Keratinocyte (primary cell): ENCODE results near the gene TMC8. TPM values are rescaled to one million over a fixed set of nuclear protein-coding genes. Genes with fewer than 3 reads are reported as not detected.

Experiments used
- DNase-seq: peaks from one replicate; pipeline ENCODE4 v3.0.0-alpha.2; 2011; ENCODE audit warnings: low read depth, missing footprints, low spot score
- FAIRE-seq: peaks from 2 replicates; lab custom pipeline; 2011; peaks lifted over from hg19 to GRCh38; lab: Jason Lieb, UNC
- H2AFZ ChIP-seq: 2 replicates; pipeline ENCODE4 v1.6.0; 2012; ENCODE audit warnings: low read length, control low read depth, inconsistent platforms; ENCODE audit not compliant: control insufficient read depth
- H3K27ac ChIP-seq: 2 replicates; pipeline ENCODE4 v1.5.1; 2011; ENCODE audit warnings: low read length; ENCODE audit not compliant: control insufficient read depth, insufficient read depth
- H3K27me3 ChIP-seq: 3 replicates; pipeline ENCODE4 v1.6.0; 2011; ENCODE audit warnings: low read length; ENCODE audit not compliant: control insufficient read depth, insufficient read depth; ENCODE audit errors: extremely low read depth
- H3K36me3 ChIP-seq, 2 experiments: 2 replicates in 1 of 2; 3 replicates in 1 of 2; pipeline ENCODE4 v1.5.1; 2011; ENCODE audit warnings: low read length in 2 of 2, mild to moderate bottlenecking in 1 of 2; ENCODE audit not compliant: control insufficient read depth in 2 of 2, insufficient read depth in 2 of 2; ENCODE audit errors: extremely low read depth in 1 of 2
- H3K4me1 ChIP-seq: 3 replicates; pipeline ENCODE4 v1.5.1; 2011; ENCODE audit warnings: low read length; ENCODE audit not compliant: control insufficient read depth, insufficient read depth; ENCODE audit errors: extremely low read depth
- H3K4me2 ChIP-seq: 3 replicates; pipeline ENCODE4 v1.6.0; 2011; ENCODE audit warnings: low read depth, low read length; ENCODE audit not compliant: control insufficient read depth, insufficient read depth; ENCODE audit errors: extremely low read depth
- H3K4me3 ChIP-seq, 3 experiments: fragments of 200-600 bp in 1 of 3; sonication (generic) in 1 of 3; 2 replicates in 2 of 3; 3 replicates in 1 of 3; pipeline ENCODE4 v1.5.1; 2011 to 2016; ENCODE audit warnings: low read length in 3 of 3, mild to moderate bottlenecking in 3 of 3, control low read depth in 2 of 3, inconsistent platforms in 1 of 3, low read depth in 1 of 3, mixed read lengths in 1 of 3, mixed run types in 1 of 3, moderate library complexity in 1 of 3; ENCODE audit not compliant: control insufficient read depth in 2 of 3, insufficient read depth in 2 of 3; ENCODE audit errors: extremely low read depth in 1 of 3
- H3K79me2 ChIP-seq: 2 replicates; pipeline ENCODE4 v1.6.0; 2012; ENCODE audit warnings: low read length; ENCODE audit not compliant: control insufficient read depth, insufficient read depth
- H3K9ac ChIP-seq: 3 replicates; pipeline ENCODE4 v1.6.0; 2011; ENCODE audit warnings: low read length; ENCODE audit not compliant: control insufficient read depth, insufficient read depth; ENCODE audit errors: extremely low read depth
- H3K9me1 ChIP-seq: 3 replicates; pipeline ENCODE4 v1.6.0; 2011; ENCODE audit warnings: low read length; ENCODE audit not compliant: control insufficient read depth, insufficient read depth; ENCODE audit errors: extremely low read depth
- H3K9me3 ChIP-seq: 2 replicates; pipeline ENCODE4 v1.5.1; 2012; ENCODE audit warnings: low read depth, low read length; ENCODE audit not compliant: control insufficient read depth
- H4K20me1 ChIP-seq: 3 replicates; pipeline ENCODE4 v1.6.0; 2011; ENCODE audit warnings: low read length; ENCODE audit not compliant: control insufficient read depth, insufficient read depth; ENCODE audit errors: extremely low read depth
- EZH2 ChIP-seq: IDR thresholded peaks from one replicate; pipeline ENCODE4 v1.6.1; 2012; ENCODE audit warnings: inconsistent platforms, mild to moderate bottlenecking, low read length, moderate library complexity
- dilution Hi-C: fragments of 300-500 bp; cut with MboI; formaldehyde crosslinking; loops from one replicate; pipeline ENCODE4 v1.7.0; 2020; ENCODE audit warnings: low sequenced_read_pairs; ENCODE audit not compliant: extremely low pct_ligation_motif_present
- polyA plus RNA-seq, 5 experiments: library from polyadenylated mRNA; depleted of rRNA in 3 of 5; stranded (reverse) in 3 of 5; stranded (forward) in 1 of 5; unstranded in 1 of 5; fragments of >200 nt; gene quantifications; 1 replicate in 1 of 5; 2 replicates in 3 of 5; 3 replicates in 1 of 5; pipeline versions ENCODE4 v1.2.1 to v1.2.3, GENCODE V29; 2011 to 2012; ENCODE audit warnings: missing spikeins in 2 of 5, low read depth in 1 of 5, low replicate concordance in 1 of 5
- TF ChIP-seq, protein P1 (sequence below), 3 experiments: IDR thresholded peaks in 1 of 3; conservative IDR thresholded peaks in 1 of 3; optimal IDR thresholded peaks in 1 of 3; 2 replicates in 2 of 3; 3 replicates in 1 of 3; pipeline versions ENCODE3 to v1.5.1; 2011; ENCODE audit warnings: low read length in 3 of 3, mild to moderate bottlenecking in 3 of 3, moderate library complexity in 2 of 3, control low read depth in 1 of 3, inconsistent platforms in 1 of 3; ENCODE audit not compliant: insufficient read depth in 2 of 3; ENCODE audit errors: extremely low read depth in 1 of 3

The TMC8 gene
- polyA plus RNA-seq, 1 donor (not counting 4 experiments of a cell fraction or from before 2014, with no cell fraction given): 0.14 TPM

DNA sequence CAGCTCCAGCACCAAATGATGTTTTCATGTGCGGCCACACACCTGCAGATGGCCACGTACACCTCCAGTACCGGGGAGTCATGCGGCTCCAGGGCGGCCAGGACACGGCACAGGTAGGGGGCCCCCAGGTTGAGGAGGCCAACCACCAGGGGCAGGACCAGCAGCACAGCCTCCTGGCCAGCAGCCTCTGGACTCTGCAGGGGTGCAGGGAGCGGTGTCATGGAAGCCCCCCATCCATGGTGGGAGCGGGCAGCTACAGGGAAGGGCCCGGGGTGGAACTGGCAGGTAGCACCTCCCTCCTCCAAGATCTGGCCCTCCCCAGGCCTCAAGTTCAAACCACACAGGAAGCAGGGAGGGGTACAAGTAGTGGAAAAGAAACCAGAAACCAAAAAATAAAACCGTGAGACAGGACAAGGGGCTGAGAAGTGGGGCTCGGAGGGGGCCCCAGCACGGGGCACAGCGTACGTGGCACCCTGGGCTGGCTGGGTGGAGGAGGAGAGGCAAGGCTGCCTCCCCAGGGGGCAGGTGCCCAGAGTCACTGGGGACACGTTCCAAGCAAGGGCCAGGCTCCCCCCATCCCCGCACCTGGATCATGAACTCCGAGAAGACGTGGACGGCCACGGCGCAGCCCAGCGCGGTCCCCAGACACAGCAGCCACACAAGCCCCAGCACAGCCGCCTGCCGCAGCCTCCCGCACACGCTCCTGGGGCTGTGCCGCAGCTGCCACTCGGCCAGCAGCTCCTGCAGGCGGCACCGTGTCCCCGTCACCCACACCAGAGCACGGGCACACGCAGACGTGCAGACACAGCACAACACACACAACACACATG lies 9.4 kb upstream of the TMC8 start:
- dilution Hi-C loops: no loop called here
- Histone ChIP-seq H3K4me1 (no peaks in the 10 kb centered on the region), H3K9me3 (no peaks in the 10 kb centered on the region), H3K79me2 (no peaks in the 10 kb centered on the region), H2AFZ (no peak overlapping the region), H3K4me3 (no peak overlapping the region), H3K27me3 (no peaks in the 10 kb centered on the region), H3K9me1 (no peaks in the 10 kb centered on the region), H3K36me3 (peaks cover 6 to 21% of the 10 kb centered on the region in 2 experiments), H4K20me1 (no peaks in the 10 kb centered on the region), H3K4me2 (no peak overlapping the region), H3K9ac (no peak overlapping the region), H3K27ac (no peak overlapping the region)
- TF ChIP-seq, protein P1, sequence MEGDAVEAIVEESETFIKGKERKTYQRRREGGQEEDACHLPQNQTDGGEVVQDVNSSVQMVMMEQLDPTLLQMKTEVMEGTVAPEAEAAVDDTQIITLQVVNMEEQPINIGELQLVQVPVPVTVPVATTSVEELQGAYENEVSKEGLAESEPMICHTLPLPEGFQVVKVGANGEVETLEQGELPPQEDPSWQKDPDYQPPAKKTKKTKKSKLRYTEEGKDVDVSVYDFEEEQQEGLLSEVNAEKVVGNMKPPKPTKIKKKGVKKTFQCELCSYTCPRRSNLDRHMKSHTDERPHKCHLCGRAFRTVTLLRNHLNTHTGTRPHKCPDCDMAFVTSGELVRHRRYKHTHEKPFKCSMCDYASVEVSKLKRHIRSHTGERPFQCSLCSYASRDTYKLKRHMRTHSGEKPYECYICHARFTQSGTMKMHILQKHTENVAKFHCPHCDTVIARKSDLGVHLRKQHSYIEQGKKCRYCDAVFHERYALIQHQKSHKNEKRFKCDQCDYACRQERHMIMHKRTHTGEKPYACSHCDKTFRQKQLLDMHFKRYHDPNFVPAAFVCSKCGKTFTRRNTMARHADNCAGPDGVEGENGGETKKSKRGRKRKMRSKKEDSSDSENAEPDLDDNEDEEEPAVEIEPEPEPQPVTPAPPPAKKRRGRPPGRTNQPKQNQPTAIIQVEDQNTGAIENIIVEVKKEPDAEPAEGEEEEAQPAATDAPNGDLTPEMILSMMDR (optimal IDR thresholded peaks at IDR 0.05 in 1 of 3, IDR thresholded peaks at IDR 0.05 in 1 of 3, conservative IDR thresholded peaks at IDR 0.05 in 1 of 3; ENCODE audit: extremely low read depth in 1 of 3, insufficient read depth in 2 of 3, low read length in 3 of 3): no peak
- no peak for TF ChIP-seq EZH2
- FAIRE-seq (no peak), DNase-seq (no peak)

DNA sequence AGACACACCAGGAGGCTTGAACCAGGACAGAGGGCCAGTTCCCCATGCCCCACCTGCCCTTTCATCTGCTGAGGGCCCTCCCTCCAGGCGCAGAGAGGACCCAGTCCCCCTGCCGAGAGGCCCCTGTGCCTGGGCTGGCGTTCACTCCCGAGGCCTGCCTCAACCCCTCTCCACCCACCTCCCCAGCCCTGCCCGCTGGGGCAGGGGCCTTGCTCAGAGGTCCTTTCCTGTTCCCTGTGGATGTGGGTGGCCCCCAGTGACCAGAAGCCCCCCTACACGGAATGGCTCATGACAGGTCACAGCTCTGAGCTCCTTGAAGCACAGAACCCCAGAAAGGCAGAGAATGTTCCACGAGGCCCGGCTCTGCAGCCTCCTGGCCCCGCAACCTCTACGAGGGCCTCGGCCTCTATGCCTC lies 8.8 kb upstream of the TMC8 start:
- H4K20me1 ChIP-seq: no peaks in the 10 kb centered on the region
- no peak overlapping the region for H3K4me2 ChIP-seq
- H3K27ac ChIP-seq: no peak overlapping the region
- H3K4me1 ChIP-seq: no peaks in the 10 kb centered on the region
- peaks cover 2% of the 10 kb centered on the region for H3K79me2 ChIP-seq
- no peaks in the 10 kb centered on the region for H3K9me1 ChIP-seq
- FAIRE-seq (no peak), DNase-seq (no peak)
- TF ChIP-seq EZH2: no peak
- TF ChIP-seq, protein P1 (optimal IDR thresholded peaks at IDR 0.05 in 1 of 3, IDR thresholded peaks at IDR 0.05 in 1 of 3, conservative IDR thresholded peaks at IDR 0.05 in 1 of 3; ENCODE audit: extremely low read depth in 1 of 3, insufficient read depth in 2 of 3, low read length in 3 of 3): no peak
- dilution Hi-C loops: no loop called here
- H2AFZ ChIP-seq: no peak overlapping the region
- H3K9ac ChIP-seq: no peak overlapping the region
- H3K27me3 ChIP-seq: no peaks in the 10 kb centered on the region
- H3K9me3 ChIP-seq: no peaks in the 10 kb centered on the region
- H3K36me3 ChIP-seq: peaks cover 6 to 23% of the 10 kb centered on the region in 2 experiments
- H3K4me3 ChIP-seq: no peak overlapping the region
